Lower leg skin (tissue), 4 donors: ENCODE results near the gene GHR. TPM values are rescaled to one million over a fixed set of nuclear protein-coding genes. Genes with fewer than 3 reads are reported as not detected.
A peak's percentile ranks its signal among the peaks of the same experiment; 100 is the strongest.

Experiments used
- DNase-seq, 2 donors: peaks; one replicate each; pipeline ENCODE4 v3.0.0-alpha.2; 2019; ENCODE audit warnings: low spot score in 2 of 2
- H3K4me3 ChIP-seq: fragments of 200-600 bp; sonication (generic); 2 replicates; pipeline ENCODE4 v1.5.1; 2017; ENCODE audit warnings: mild to moderate bottlenecking, low read depth; ENCODE audit not compliant: poor library complexity, severe bottlenecking
- CTCF ChIP-seq, 3 donors: fragments of 450-650 bp; IDR thresholded peaks; one replicate each; pipeline ENCODE4 v1.5.1; 2016; ENCODE audit warnings: antibody characterized with exemption in 3 of 3, mild to moderate bottlenecking in 3 of 3, moderate library complexity in 2 of 3
- POLR2A ChIP-seq, 2 donors: fragments of 450-650 bp; IDR thresholded peaks; one replicate each; pipeline ENCODE4 v1.6.1; 2016 to 2017; ENCODE audit warnings: antibody characterized with exemption in 2 of 2, mild to moderate bottlenecking in 1 of 2, moderate library complexity in 1 of 2
- WGBS, 2 donors: methylation state at CpG; one replicate each; pipeline ENCODE4 v1.1.5; 2018; 5-methylcytosine and 5-hydroxymethylcytosine counted together
- intact Hi-C: fragments of 100-400 bp; cut with DNase I; formaldehyde crosslinking; loops from one replicate; pipeline ENCODE4 v1.15.0; 2023; ENCODE audit warnings: low total_unique reads
- total RNA-seq, 4 donors: library from RNA; depleted of rRNA; stranded (reverse); fragments of >200 nt; gene quantifications; one replicate each; pipeline ENCODE4 v1.1.0, GENCODE V29; 2016

GHR gene
- total RNA-seq, 4 donors from 2014 or later = 10.5 to 23.1 (median 14.2) TPM

GRCh38 chr5:42590566-42590965 lies 167.3 kb downstream of the GHR start:
- intact Hi-C loops = no loop called here
- TF ChIP-seq CTCF (IDR thresholded peaks at IDR 0.05) (no peak), POLR2A (IDR thresholded peaks at IDR 0.05) (no peak)
- no peak overlapping the region for H3K4me3 ChIP-seq

GRCh38 chr5:42591015-42591414 lies 167.8 kb downstream of the GHR start:
- DNase-seq = peak in 1 of 2 donors; percentile 31
- 25 to 34% methylated on average over 7 of the region's 7 CpGs for WGBS, 2 donors

More at GRCh38 chr5:42590566-42590965, 167.3 kb downstream of the GHR start:
- no peak for DNase-seq

GRCh38 chr5:42592401-42593140 lies 169.3 kb downstream of the GHR start:
- 88 to 90% methylated on average over 5 of the region's 5 CpGs for WGBS, 2 donors
- TF ChIP-seq POLR2A (IDR thresholded peaks at IDR 0.05) = no peak
- TF ChIP-seq CTCF (IDR thresholded peaks at IDR 0.05) = no peak
- no peak for DNase-seq
- intact Hi-C loops = no loop called here
- H3K4me3 ChIP-seq = no peak overlapping the region

More at GRCh38 chr5:42591015-42591414, 167.8 kb downstream of the GHR start:
- no peak for TF ChIP-seq POLR2A (IDR thresholded peaks at IDR 0.05)
- TF ChIP-seq CTCF (IDR thresholded peaks at IDR 0.05) = no peak
- intact Hi-C loops = no loop called here
- no peak overlapping the region for H3K4me3 ChIP-seq

GRCh38 chr5:42593591-42593990 lies 170.4 kb downstream of the GHR start:
- TF ChIP-seq POLR2A (IDR thresholded peaks at IDR 0.05) = no peak
- TF ChIP-seq CTCF (IDR thresholded peaks at IDR 0.05) = no peak
- DNase-seq = no peak
- H3K4me3 ChIP-seq = no peak overlapping the region
- intact Hi-C loops = no loop called here

GRCh38 chr5:42595597-42595996 lies 172.4 kb downstream of the GHR start:
- no peak overlapping the region for H3K4me3 ChIP-seq
- DNase-seq = no peak
- TF ChIP-seq CTCF (IDR thresholded peaks at IDR 0.05) (no peak), POLR2A (IDR thresholded peaks at IDR 0.05) (no peak)
- WGBS, 2 donors = 79 to 80% methylated on average over 2 of the region's 2 CpGs
- intact Hi-C loops = no loop called here

- intact Hi-C loops = no loop called here
- TF ChIP-seq CTCF (IDR thresholded peaks at IDR 0.05) = no peak
- no peak for TF ChIP-seq POLR2A (IDR thresholded peaks at IDR 0.05)
- DNase-seq = no peak
- no peak overlapping the region for H3K4me3 ChIP-seq
- WGBS, 2 donors = 94 to 100% methylated on average over 1 of the region's 1 CpG
Observed at GRCh38 chr5:42596817-42597216, 173.6 kb downstream of the GHR start.
